A549 treated with Hydrocortisone at 1 μM for 4 hours (cell line): ENCODE results near the gene DSCAML1. TPM values are rescaled to one million over a fixed set of nuclear protein-coding genes. Genes with fewer than 3 reads are reported as not detected.

Experiments
- total RNA-seq: library from RNA; stranded (reverse); fragments of 200-300 nt; extraction: Qiagen RNA extraction; gene quantifications from 5 replicates; pipeline ENCODE4 v1.2.3, GENCODE V29; 2022

The DSCAML1 gene, protein sequence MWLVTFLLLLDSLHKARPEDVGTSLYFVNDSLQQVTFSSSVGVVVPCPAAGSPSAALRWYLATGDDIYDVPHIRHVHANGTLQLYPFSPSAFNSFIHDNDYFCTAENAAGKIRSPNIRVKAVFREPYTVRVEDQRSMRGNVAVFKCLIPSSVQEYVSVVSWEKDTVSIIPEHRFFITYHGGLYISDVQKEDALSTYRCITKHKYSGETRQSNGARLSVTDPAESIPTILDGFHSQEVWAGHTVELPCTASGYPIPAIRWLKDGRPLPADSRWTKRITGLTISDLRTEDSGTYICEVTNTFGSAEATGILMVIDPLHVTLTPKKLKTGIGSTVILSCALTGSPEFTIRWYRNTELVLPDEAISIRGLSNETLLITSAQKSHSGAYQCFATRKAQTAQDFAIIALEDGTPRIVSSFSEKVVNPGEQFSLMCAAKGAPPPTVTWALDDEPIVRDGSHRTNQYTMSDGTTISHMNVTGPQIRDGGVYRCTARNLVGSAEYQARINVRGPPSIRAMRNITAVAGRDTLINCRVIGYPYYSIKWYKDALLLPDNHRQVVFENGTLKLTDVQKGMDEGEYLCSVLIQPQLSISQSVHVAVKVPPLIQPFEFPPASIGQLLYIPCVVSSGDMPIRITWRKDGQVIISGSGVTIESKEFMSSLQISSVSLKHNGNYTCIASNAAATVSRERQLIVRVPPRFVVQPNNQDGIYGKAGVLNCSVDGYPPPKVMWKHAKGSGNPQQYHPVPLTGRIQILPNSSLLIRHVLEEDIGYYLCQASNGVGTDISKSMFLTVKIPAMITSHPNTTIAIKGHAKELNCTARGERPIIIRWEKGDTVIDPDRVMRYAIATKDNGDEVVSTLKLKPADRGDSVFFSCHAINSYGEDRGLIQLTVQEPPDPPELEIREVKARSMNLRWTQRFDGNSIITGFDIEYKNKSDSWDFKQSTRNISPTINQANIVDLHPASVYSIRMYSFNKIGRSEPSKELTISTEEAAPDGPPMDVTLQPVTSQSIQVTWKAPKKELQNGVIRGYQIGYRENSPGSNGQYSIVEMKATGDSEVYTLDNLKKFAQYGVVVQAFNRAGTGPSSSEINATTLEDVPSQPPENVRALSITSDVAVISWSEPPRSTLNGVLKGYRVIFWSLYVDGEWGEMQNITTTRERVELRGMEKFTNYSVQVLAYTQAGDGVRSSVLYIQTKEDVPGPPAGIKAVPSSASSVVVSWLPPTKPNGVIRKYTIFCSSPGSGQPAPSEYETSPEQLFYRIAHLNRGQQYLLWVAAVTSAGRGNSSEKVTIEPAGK (N-terminal part only)
- total RNA-seq, result 0.16 to 0.64 TPM (median 0.28 TPM) in 5 replicates

DNA sequence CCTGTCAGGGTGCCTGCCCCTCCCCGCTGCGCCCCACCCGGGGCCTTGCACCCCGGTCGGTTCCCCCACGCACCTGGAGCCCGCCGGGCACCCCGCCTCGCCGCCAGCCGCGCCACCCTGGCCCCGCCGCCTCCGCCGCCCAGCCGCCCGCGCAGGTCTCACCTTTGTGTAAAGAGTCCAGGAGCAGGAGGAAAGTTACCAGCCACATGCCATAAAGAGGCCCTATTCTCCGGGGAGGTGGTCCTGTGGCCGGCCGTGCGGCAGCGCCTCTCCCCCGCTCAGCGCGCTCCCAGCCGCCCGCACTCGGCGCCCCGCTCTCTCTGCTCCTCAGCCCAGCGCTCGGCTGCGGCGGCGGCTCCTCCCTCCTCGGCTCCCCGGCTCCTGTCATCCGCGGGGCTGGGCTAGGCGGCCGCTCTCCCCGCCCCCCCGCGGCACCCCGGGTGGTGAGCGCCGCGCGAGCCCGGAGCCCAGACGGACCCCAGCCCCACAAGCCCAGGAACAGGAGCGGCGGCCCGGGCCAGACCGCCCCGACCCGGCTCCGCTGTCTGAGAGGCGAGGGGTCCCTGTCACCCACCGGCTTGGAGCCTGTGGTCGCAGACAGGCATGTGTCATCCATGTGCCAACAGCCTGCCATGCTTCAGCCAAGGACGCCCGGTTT lies at the start of gene DSCAML1:
Gene DSCAML1 (minus strand): TSS at position 345 of the 658 bp plus-strand sequence. CDS start 137 bp downstream, at position 208.

DNA sequence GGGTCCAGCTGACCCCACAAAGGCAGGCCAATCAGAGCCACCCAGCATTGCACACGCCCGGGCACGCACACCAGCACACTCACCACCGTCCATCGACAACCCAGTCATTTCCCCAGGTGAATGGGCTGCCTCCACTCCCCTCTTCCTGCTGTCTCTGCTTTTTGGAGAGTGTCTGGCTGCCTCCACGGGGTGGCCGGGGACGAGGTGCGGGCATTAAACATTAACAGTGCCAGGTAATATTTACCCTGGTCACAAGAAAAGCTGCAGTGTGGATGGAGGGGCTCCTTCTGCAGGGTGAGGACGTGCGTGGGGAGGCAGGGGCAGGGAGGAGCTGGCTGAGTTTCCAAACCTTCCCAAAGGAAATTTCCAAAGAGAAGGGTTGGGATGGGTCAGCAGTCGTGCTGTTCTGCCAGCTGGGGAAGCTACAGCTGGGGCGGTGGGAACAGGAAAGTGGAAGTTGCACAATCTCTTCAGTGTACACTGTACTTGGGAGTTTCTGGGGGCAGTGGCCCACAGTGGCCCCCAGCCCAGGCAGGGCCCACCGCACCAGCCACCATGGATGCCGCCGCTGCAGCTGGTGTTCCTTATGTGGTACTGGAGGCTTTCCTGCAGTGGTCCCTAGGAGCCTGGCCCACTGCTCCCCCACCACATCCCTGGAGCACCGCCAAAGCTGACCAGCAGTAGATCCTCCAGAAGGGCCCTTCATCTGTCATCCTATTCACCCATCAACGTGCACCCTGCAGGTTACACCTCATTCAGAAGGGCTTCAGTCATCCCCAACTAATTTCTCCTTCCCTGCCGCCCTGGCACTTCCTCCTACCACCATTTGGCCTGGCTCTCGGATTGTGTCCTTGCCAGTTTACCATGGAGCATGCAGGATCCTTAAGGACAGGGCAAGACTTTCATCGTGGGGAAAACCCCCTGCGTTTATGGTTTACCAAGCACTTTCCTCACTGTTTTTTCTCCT lies 27.8 kb upstream of the DSCAML1 start, which contains the start of gene FXYD2:
Gene FXYD2 (minus strand): TSS at position 174 of the 967 bp plus-strand sequence. CDS start 66 bp downstream, at position 108.

Other genes starting within 250 kb of the DSCAML1 start
- 11.5 to 19.3 TPM (median 16.3 TPM) in 5 replicates for gene FXYD2, start 27.5 kb upstream of the DSCAML1 start, total RNA-seq
- 0.30 to 0.50 TPM (median 0.39 TPM) in 5 replicates for gene FXYD6, start 79.4 kb upstream of the DSCAML1 start, total RNA-seq
- 0.02 TPM in 2 of 5 replicates, not detected in the others for gene TMPRSS13, start 132.2 kb upstream of the DSCAML1 start, total RNA-seq
- gene IL10RA, start 189.2 kb upstream of the DSCAML1 start, total RNA-seq, result 0.05 to 0.13 TPM (median 0.10 TPM) in 4 of 5 replicates, not detected in the other